C4-2B (cell line): Measurements from ENCODE around the gene ECM1.

Source experiments
- CTCF ChIP-seq: fragments of 450-650 bp; conservative IDR thresholded peaks from 2 replicates; pipeline ENCODE4 v1.5.1; 2017; ENCODE audit warnings: mild to moderate bottlenecking
- ZFX ChIP-seq: fragments of 450-650 bp; IDR thresholded peaks from 2 replicates; pipeline ENCODE4 v1.6.1; 2017

DNA sequence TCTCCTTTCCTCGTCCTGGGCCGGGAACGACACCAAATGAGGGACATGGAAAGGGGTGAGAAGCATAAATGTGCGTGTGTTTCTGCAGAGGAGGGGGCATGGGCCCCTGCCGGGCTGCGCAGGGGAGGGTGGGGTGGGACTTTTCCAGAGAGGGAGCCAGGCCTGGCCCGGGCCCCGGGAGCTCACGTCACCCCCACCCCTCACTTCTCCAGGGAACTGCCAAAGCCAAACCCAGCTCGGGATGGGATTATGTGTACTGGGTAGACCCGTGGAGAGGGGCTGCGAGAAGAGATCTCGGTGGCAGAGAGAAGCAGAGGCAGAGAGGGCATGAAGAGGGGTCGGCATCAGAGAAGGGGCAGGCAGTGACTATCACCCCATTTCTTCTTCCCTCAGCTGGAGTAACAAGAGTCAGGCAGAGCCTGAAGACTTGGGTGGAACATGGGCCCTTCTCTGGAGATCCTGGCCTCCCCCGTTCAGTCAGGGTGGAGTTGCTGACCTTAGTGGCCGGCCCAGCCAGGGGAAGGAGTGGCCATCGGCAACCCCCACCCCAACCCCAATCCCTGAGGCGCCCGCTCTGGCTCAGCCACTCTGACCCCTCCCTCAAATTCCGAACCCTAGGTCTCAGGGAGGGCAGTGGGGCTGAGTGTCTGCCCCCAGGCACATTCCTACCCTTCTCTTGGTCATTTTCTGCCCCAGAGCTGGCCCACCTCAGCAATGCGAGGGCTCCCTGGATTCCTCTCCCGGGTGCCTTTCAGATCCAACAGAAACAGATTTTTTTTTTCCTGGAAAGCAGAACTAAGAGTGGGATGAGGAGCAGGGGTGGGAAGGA lies 42.5 kb downstream of the ECM1 start:
- TF ChIP-seq CTCF (no peak), ZFX (no peak)
